Stimulated activated naive CD8-positive, alpha-beta T cell treated with anti-CD3 and anti-CD28 coated beads, Interleukin-15, Interleukin-2, amounts not matched to agents 100 ng/mL and 50 ng/mL, for 24 hours (primary cell): ENCODE results near the gene TMEM106C.

Source experiments
- H3K27ac Mint-ChIP-seq: one replicate; pipeline ENCODE4 v1.8.0; 2021; ENCODE audit warnings: mild to moderate bottlenecking, mixed read lengths
- H3K27me3 Mint-ChIP-seq: one replicate; pipeline ENCODE4 v1.8.0; 2021; ENCODE audit warnings: mixed read lengths
- H3K36me3 Mint-ChIP-seq: one replicate; pipeline ENCODE4 v1.8.0; 2021; ENCODE audit warnings: low read depth, mixed read lengths
- H3K4me1 Mint-ChIP-seq: one replicate; pipeline ENCODE4 v1.8.0; 2021; ENCODE audit warnings: low read depth, mixed read lengths
- H3K4me3 Mint-ChIP-seq: one replicate; pipeline ENCODE4 v1.8.0; 2021; ENCODE audit warnings: mild to moderate bottlenecking, mixed read lengths
- H3K9me3 Mint-ChIP-seq: one replicate; pipeline ENCODE4 v1.8.0; 2021; ENCODE audit warnings: mixed read lengths

The TMEM106C gene

GRCh38 chr12:47990351-47991105 lies 27.1 kb downstream of the TMEM106C start:
- Mint-ChIP-seq H3K27me3 (peaks cover 24% of the 10 kb centered on the region), H3K27ac (peak overlapping the region; percentile 43), H3K9me3 (no peaks in the 10 kb centered on the region), H3K4me3 (peak overlapping the region; percentile 32), H3K4me1 (peaks cover 24% of the 10 kb centered on the region), H3K36me3 (no peaks in the 10 kb centered on the region)

GRCh38 chr12:47991106-47992061 lies 28.0 kb downstream of the TMEM106C start:
- H3K9me3 Mint-ChIP-seq, result no peaks in the 10 kb centered on the region
- no peaks in the 10 kb centered on the region for H3K36me3 Mint-ChIP-seq
- peaks cover 24% of the 10 kb centered on the region for H3K4me1 Mint-ChIP-seq
- H3K4me3 Mint-ChIP-seq, result no peak overlapping the region
- peaks cover 27% of the 10 kb centered on the region for H3K27me3 Mint-ChIP-seq
- H3K27ac Mint-ChIP-seq, result no peak overlapping the region

- Mint-ChIP-seq H3K4me3 (no peak overlapping the region), H3K4me1 (peaks cover 24% of the 10 kb centered on the region), H3K27ac (no peak overlapping the region), H3K9me3 (no peaks in the 10 kb centered on the region), H3K27me3 (peaks cover 34% of the 10 kb centered on the region), H3K36me3 (no peaks in the 10 kb centered on the region)
Observed at GRCh38 chr12:47992776-47993175, 29.4 kb downstream of the TMEM106C start.

- Mint-ChIP-seq H3K9me3 (no peaks in the 10 kb centered on the region), H3K27ac (no peak overlapping the region), H3K27me3 (peaks cover 38% of the 10 kb centered on the region), H3K4me1 (peaks cover 24% of the 10 kb centered on the region), H3K36me3 (no peaks in the 10 kb centered on the region), H3K4me3 (no peak overlapping the region)
Observed at GRCh38 chr12:47993491-47993890, 30.1 kb downstream of the TMEM106C start.

GRCh38 chr12:47995981-47996401 lies 32.6 kb downstream of the TMEM106C start:
- H3K9me3 Mint-ChIP-seq, result no peaks in the 10 kb centered on the region
- no peak overlapping the region for H3K4me3 Mint-ChIP-seq
- H3K27me3 Mint-ChIP-seq, result peaks cover 61% of the 10 kb centered on the region
- H3K36me3 Mint-ChIP-seq, result no peaks in the 10 kb centered on the region
- H3K4me1 Mint-ChIP-seq, result peaks cover 4% of the 10 kb centered on the region
- H3K27ac Mint-ChIP-seq, result no peak overlapping the region

GRCh38 chr12:47997321-47997720 lies 33.9 kb downstream of the TMEM106C start:
- Mint-ChIP-seq H3K4me1 (peaks cover 16% of the 10 kb centered on the region), H3K27ac (no peak overlapping the region), H3K4me3 (no peak overlapping the region), H3K27me3 (peaks cover 69% of the 10 kb centered on the region), H3K9me3 (no peaks in the 10 kb centered on the region), H3K36me3 (no peaks in the 10 kb centered on the region)

GRCh38 chr12:47999816-48000215 lies 36.4 kb downstream of the TMEM106C start:
- H3K4me1 Mint-ChIP-seq, result peaks cover 35% of the 10 kb centered on the region
- peaks cover 82% of the 10 kb centered on the region for H3K27me3 Mint-ChIP-seq
- no peak overlapping the region for H3K27ac Mint-ChIP-seq
- no peaks in the 10 kb centered on the region for H3K36me3 Mint-ChIP-seq
- H3K9me3 Mint-ChIP-seq, result no peaks in the 10 kb centered on the region
- H3K4me3 Mint-ChIP-seq, result no peak overlapping the region

- H3K27me3 Mint-ChIP-seq, result peaks cover 84% of the 10 kb centered on the region
- no peaks in the 10 kb centered on the region for H3K36me3 Mint-ChIP-seq
- peak overlapping the region; percentile 77 for H3K4me3 Mint-ChIP-seq
- peaks cover 40% of the 10 kb centered on the region for H3K4me1 Mint-ChIP-seq
- H3K27ac Mint-ChIP-seq, result peak overlapping the region; percentile 5
- no peaks in the 10 kb centered on the region for H3K9me3 Mint-ChIP-seq
Observed at GRCh38 chr12:48000878-48001504, 37.6 kb downstream of the TMEM106C start.

GRCh38 chr12:48001505-48002413 lies 38.4 kb downstream of the TMEM106C start:
- Mint-ChIP-seq H3K4me1 (peaks cover 40% of the 10 kb centered on the region), H3K27me3 (peaks cover 88% of the 10 kb centered on the region), H3K4me3 (peak overlapping the region; percentile 77), H3K27ac (peak overlapping the region; percentile 5), H3K36me3 (no peaks in the 10 kb centered on the region), H3K9me3 (no peaks in the 10 kb centered on the region)

- no peaks in the 10 kb centered on the region for H3K36me3 Mint-ChIP-seq
- H3K4me3 Mint-ChIP-seq, result peak overlapping the region; percentile 77
- H3K27ac Mint-ChIP-seq, result no peak overlapping the region
- no peaks in the 10 kb centered on the region for H3K9me3 Mint-ChIP-seq
- peaks cover 92% of the 10 kb centered on the region for H3K27me3 Mint-ChIP-seq
- peaks cover 40% of the 10 kb centered on the region for H3K4me1 Mint-ChIP-seq
Observed at GRCh38 chr12:48002414-48002730, 39.0 kb downstream of the TMEM106C start.

GRCh38 chr12:48002773-48003218 lies 39.4 kb downstream of the TMEM106C start:
- Mint-ChIP-seq H3K27ac (no peak overlapping the region), H3K4me1 (peaks cover 40% of the 10 kb centered on the region), H3K36me3 (no peaks in the 10 kb centered on the region), H3K9me3 (no peaks in the 10 kb centered on the region), H3K27me3 (peaks cover 93% of the 10 kb centered on the region), H3K4me3 (peak overlapping the region; percentile 69)

- H3K27ac Mint-ChIP-seq, result no peak overlapping the region
- peak overlapping the region; percentile 69 for H3K4me3 Mint-ChIP-seq
- no peaks in the 10 kb centered on the region for H3K9me3 Mint-ChIP-seq
- H3K27me3 Mint-ChIP-seq, result peaks cover 93% of the 10 kb centered on the region
- H3K4me1 Mint-ChIP-seq, result peaks cover 40% of the 10 kb centered on the region
- no peaks in the 10 kb centered on the region for H3K36me3 Mint-ChIP-seq
Observed at GRCh38 chr12:48003226-48004052, 40.0 kb downstream of the TMEM106C start.

- Mint-ChIP-seq H3K36me3 (no peaks in the 10 kb centered on the region), H3K9me3 (no peaks in the 10 kb centered on the region), H3K4me1 (peaks cover 40% of the 10 kb centered on the region), H3K4me3 (peak within 1 kb of the TSS; percentile 69), H3K27ac (no peak within 1 kb of the TSS), H3K27me3 (peaks cover 96% of the 10 kb centered on the region)
Observed at GRCh38 chr12:48004053-48004941, 40.9 kb downstream of the TMEM106C start, which contains the start of gene COL2A1. Gene COL2A1, minus strand, starts transcription at chr12:48004476. Its CDS starts 155 bp downstream, at chr12:48004321.
